Measurements from ENCODE around the gene SPATS2.

The SPATS2 gene

GRCh38 chr12:49527361-49528130 lies 160.3 kb downstream of the SPATS2 start:
- Histone ChIP-seq H3K4me2 (ENCODE audit: low read depth, low read length, poor library complexity, severe bottlenecking) (no peak overlapping the region), H3K79me2 (ENCODE audit: insufficient read depth, low read length) (no peaks in the 10 kb centered on the region), H3F3A (ENCODE audit: insufficient read depth) (0 out of 2 replicates have a peak, but pooled peaks cover 4% of the 10 kb centered on the region), H3K4me3 (ENCODE audit: insufficient read depth, low read length, poor library complexity, severe bottlenecking) (no peak overlapping the region), H2AFZ (ENCODE audit: low read depth, low read length, severe bottlenecking) (no peak overlapping the region), H3K27ac (ENCODE audit: low read depth, low read length) (no peak overlapping the region), H3K27me3 (ENCODE audit: low read length) (no peaks in the 10 kb centered on the region), H3K36me3 (ENCODE audit: low read length) (peaks cover under 1% of the 10 kb centered on the region; the same call in 1 of the 2 replicates), H3K9me3 (ENCODE audit: insufficient read depth, low read length) (no peaks in the 10 kb centered on the region), H4K20me1 (ENCODE audit: low read depth, low read length) (no peaks in the 10 kb centered on the region), H3K9ac (ENCODE audit: low read length) (no peak overlapping the region), H3K9me2 (replicated peaks; ENCODE audit: insufficient read depth, low read length) (no peaks in the 10 kb centered on the region)
- no peak for TF ChIP-seq CTCF (IDR thresholded peaks at IDR 0.05; ENCODE audit: insufficient read depth, low read length, poor library complexity, severe bottlenecking)
- no peak for TF ChIP-seq EZH2phosphoT487 (conservative IDR thresholded peaks at IDR 0.05; ENCODE audit: low read length)

GRCh38 chr12:49529414-49529813 lies 162.2 kb downstream of the SPATS2 start:
- H3K4me3 ChIP-seq (ENCODE audit: insufficient read depth, low read length, poor library complexity, severe bottlenecking): no peak overlapping the region
- H3K9me3 ChIP-seq (ENCODE audit: insufficient read depth, low read length): no peaks in the 10 kb centered on the region
- H3K27me3 ChIP-seq (ENCODE audit: low read length): no peaks in the 10 kb centered on the region
- H3K9me2 ChIP-seq (replicated peaks; ENCODE audit: insufficient read depth, low read length): no peaks in the 10 kb centered on the region
- no peak overlapping the region for H3K27ac ChIP-seq (ENCODE audit: low read depth, low read length)
- 0 out of 2 replicates have a peak, but pooled peaks cover 4% of the 10 kb centered on the region for H3F3A ChIP-seq (ENCODE audit: insufficient read depth)
- no peaks in the 10 kb centered on the region for H4K20me1 ChIP-seq (ENCODE audit: low read depth, low read length)
- H2AFZ ChIP-seq (ENCODE audit: low read depth, low read length, severe bottlenecking): no peak overlapping the region
- H3K36me3 ChIP-seq (ENCODE audit: low read length): no peaks in the 10 kb centered on the region
- no peak overlapping the region for H3K9ac ChIP-seq (ENCODE audit: low read length)
- TF ChIP-seq EZH2phosphoT487 (conservative IDR thresholded peaks at IDR 0.05; ENCODE audit: low read length): no peak
- no peak for TF ChIP-seq CTCF (IDR thresholded peaks at IDR 0.05; ENCODE audit: insufficient read depth, low read length, poor library complexity, severe bottlenecking)
- H3K4me2 ChIP-seq (ENCODE audit: low read depth, low read length, poor library complexity, severe bottlenecking): no peak overlapping the region
- no peaks in the 10 kb centered on the region for H3K79me2 ChIP-seq (ENCODE audit: insufficient read depth, low read length)

- Histone ChIP-seq H3K79me2 (ENCODE audit: insufficient read depth, low read length) (no peaks in the 10 kb centered on the region), H3K9me2 (replicated peaks; ENCODE audit: insufficient read depth, low read length) (no peaks in the 10 kb centered on the region), H3K4me3 (ENCODE audit: insufficient read depth, low read length, poor library complexity, severe bottlenecking) (no peak overlapping the region), H3K9ac (ENCODE audit: low read length) (no peak overlapping the region), H3F3A (ENCODE audit: insufficient read depth) (peaks cover 6% of the 10 kb centered on the region; the same call in 1 of the 2 replicates), H3K27ac (ENCODE audit: low read depth, low read length) (no peak overlapping the region), H3K4me2 (ENCODE audit: low read depth, low read length, poor library complexity, severe bottlenecking) (no peak overlapping the region), H3K27me3 (ENCODE audit: low read length) (no peaks in the 10 kb centered on the region), H2AFZ (ENCODE audit: low read depth, low read length, severe bottlenecking) (no peak overlapping the region), H3K9me3 (ENCODE audit: insufficient read depth, low read length) (no peaks in the 10 kb centered on the region), H4K20me1 (ENCODE audit: low read depth, low read length) (no peaks in the 10 kb centered on the region), H3K36me3 (ENCODE audit: low read length) (no peaks in the 10 kb centered on the region)
- TF ChIP-seq CTCF (IDR thresholded peaks at IDR 0.05; ENCODE audit: insufficient read depth, low read length, poor library complexity, severe bottlenecking) (no peak), EZH2phosphoT487 (conservative IDR thresholded peaks at IDR 0.05; ENCODE audit: low read length) (no peak)
Observed at GRCh38 chr12:49531745-49532144, 164.5 kb downstream of the SPATS2 start.

Measured in SU-DHL-6 (cell line).